Skeletal muscle cell (primary cell): ENCODE measurements around the gene RAX.
"Not testable (repeated sequence)": the region's sequence is repeated elsewhere in the genome, so short reads cannot be mapped to it uniquely, and the experiment has no call there.

ENCODE experiments used
- DNase-seq: peaks from one replicate; pipeline ENCODE4 v3.0.0-alpha.2; 2010; ENCODE audit warnings: low read depth
- H3K4me3 ChIP-seq: 2 replicates; pipeline ENCODE4 v1.5.1; 2011; ENCODE audit warnings: low read depth, mild to moderate bottlenecking, control low read depth, low read length, moderate library complexity

Gene RAX

DNA sequence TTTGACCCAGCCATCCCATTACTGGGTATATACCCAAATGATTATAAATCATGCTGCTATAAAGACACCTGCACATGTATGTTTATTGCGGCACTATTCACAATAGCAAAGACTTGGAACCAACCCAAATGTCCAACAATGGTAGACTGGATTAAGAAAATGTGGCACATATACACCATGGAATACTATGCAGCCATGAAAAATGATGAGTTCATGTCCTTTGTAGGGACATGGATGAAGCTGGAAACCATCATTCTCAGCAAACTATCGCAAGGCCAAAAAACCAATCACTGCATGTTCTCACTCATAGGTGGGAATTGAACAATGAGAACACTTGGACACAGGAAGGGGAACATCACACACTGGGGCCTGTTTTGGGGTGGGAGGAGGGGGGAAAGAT lies 11.0 kb downstream of the RAX start:
- DNase-seq, H3K4me3 ChIP-seq: not testable (repeated sequence)

DNA sequence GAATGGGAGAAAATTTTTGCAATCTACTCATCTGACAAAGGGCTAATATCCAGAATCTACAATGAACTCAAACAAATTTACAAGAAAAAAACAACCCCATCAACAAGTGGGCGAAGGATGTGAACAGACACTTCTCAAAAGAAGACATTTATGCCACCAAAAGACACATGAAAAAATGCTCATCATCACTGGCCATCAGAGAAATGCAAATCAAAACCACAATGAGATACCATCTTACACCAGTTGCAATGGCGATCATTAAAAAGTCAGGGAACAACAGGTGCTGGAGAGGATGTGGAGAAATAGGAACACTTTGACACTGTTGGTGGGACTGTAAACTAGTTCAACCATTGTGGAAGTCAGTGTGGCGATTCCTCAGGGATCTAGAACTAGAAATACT lies 11.4 kb downstream of the RAX start:
- not testable (repeated sequence) for H3K4me3 ChIP-seq, DNase-seq

GRCh38 chr18:59255491-59255890 lies 17.8 kb downstream of the RAX start:
- not testable (repeated sequence) for H3K4me3 ChIP-seq, DNase-seq

GRCh38 chr18:59249199-59249774 lies 24.0 kb downstream of the RAX start:
- H3K4me3 ChIP-seq = no peak overlapping the region
- peak; percentile 49 for DNase-seq

GRCh38 chr18:59246796-59247195 lies 26.5 kb downstream of the RAX start:
- no peak overlapping the region for H3K4me3 ChIP-seq
- no peak for DNase-seq

- H3K4me3 ChIP-seq = no peak overlapping the region
- DNase-seq = no peak
Measured at GRCh38 chr18:59242906-59243305, 30.3 kb downstream of the RAX start.

GRCh38 chr18:59239642-59240041 lies 33.6 kb downstream of the RAX start:
- DNase-seq = no peak
- no peak overlapping the region for H3K4me3 ChIP-seq

- no peak for DNase-seq
- no peak overlapping the region for H3K4me3 ChIP-seq
Measured at GRCh38 chr18:59238385-59238784, 34.9 kb downstream of the RAX start.

GRCh38 chr18:59233017-59233410 lies 40.2 kb downstream of the RAX start:
- no peak overlapping the region for H3K4me3 ChIP-seq
- DNase-seq = no peak

DNA sequence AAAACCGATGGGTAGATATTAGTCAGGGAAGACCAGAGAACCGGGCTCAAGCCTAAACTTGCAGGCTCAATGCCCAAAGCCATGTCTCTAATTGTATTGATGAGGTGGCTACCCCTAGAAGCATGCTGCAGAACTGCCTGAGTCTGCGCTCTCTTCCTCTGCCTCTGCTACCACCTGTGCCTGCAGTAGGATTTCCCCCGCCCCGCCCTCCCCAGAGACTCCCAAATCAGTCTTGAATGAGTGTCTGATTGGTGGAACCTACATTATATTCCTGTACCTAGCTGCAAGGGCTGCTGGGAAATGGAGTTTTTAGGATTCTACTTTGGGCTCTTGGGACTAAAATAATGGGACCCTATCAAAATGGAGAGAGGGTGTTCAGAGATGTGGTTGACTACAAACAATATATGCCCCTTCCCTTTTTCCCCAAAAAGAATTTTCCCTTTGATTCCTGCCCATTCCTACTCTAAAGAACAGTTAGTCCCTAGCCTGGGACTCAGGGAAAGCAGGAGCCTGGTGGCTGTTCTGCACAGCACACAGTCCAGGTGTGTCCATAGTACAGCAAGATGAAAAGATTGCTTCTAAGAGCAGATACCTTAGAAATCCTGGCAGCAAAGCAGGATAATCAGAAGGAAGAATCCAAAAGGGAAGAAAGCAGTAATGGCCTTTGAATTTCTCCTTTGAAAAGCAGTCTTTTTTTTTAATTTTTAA lies 40.8 kb downstream of the RAX start:
- no peak overlapping the region for H3K4me3 ChIP-seq
- DNase-seq = no peak

DNA sequence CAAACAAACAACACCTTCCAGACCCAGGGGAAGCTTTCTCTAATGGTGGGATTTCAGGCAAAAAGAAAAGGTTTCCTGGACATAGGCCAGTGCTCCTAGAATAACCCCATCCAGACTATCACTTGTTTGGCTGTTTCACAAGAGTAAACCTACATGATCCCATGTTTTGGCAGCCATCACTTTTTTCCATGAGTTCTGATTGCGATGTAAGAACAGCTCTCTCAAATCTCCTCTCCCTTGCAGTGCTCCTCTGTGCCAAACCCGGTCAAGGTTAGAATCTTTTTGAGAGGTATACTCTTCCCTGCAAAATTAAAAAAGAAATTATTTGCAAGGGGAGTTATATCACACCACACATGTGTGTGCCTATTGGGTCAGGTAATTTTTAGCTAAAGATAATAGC lies 41.4 kb downstream of the RAX start:
- H3K4me3 ChIP-seq = no peak overlapping the region

DNA sequence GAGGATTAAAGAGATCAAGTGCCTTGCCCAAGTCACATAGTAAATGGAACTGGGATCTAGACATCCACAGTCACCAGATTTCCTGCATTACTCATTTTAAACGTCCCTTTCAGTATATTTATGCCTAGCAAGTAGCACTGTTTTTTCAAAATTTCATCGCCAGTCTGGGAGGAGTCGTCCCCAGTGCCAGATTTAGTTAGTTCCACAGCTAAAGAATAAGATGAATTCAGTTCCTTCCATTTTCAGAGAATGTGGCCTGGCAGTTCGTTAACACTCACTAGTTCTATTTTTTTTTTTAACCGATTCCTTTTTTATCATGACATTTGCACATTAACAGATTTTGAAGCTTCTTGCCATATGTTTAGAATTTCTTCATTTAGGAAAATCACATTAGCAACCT lies 42.1 kb downstream of the RAX start:
- H3K4me3 ChIP-seq = no peak overlapping the region
- DNase-seq = no peak

More for the DNA sequence above, 41.4 kb downstream of the RAX start:
- no peak for DNase-seq

DNA sequence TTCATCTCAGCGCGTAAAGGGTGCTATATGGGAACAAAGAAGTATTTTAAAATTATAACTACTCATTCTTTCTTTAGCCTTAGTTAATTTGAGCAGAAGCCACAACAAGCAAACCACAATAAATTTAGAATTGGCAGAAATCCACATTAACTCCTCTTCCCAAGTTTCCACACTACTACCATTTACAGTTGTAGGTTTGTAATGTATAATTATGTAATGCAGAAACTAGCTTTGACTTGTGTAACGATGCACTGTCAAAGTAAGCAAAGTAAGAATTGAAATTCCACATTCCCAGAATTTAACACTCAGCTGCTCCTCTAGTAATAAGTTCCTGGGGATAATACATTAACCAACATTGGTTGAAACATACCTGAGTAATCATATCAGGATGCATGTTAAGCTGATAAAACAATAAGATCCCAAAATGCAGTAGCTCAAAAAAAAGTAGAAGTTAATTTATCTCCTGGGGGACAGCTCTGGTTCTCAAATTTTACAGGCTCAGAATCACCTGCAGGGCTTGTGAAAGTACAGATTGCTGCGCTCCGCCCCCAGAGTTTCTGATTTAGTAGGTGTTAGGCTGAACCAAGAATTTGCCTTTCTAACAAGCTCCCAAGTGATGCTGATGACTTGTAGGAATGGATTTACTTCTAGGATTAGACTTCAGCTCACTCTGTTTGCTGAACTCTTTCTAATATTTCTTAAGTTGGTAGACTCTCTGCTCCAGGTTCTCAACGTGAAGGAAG lies 43.4 kb downstream of the RAX start:
- H3K4me3 ChIP-seq = no peak overlapping the region
- no peak for DNase-seq

GRCh38 chr18:59229191-59229590 lies 44.1 kb downstream of the RAX start:
- no peak overlapping the region for H3K4me3 ChIP-seq
- no peak for DNase-seq

- H3K4me3 ChIP-seq = no peak overlapping the region
- DNase-seq = no peak
Measured at GRCh38 chr18:59228351-59228750, 44.9 kb downstream of the RAX start.

- no peak for DNase-seq
- H3K4me3 ChIP-seq = no peak overlapping the region
Measured at GRCh38 chr18:59222341-59222740, 50.9 kb downstream of the RAX start.

DNA sequence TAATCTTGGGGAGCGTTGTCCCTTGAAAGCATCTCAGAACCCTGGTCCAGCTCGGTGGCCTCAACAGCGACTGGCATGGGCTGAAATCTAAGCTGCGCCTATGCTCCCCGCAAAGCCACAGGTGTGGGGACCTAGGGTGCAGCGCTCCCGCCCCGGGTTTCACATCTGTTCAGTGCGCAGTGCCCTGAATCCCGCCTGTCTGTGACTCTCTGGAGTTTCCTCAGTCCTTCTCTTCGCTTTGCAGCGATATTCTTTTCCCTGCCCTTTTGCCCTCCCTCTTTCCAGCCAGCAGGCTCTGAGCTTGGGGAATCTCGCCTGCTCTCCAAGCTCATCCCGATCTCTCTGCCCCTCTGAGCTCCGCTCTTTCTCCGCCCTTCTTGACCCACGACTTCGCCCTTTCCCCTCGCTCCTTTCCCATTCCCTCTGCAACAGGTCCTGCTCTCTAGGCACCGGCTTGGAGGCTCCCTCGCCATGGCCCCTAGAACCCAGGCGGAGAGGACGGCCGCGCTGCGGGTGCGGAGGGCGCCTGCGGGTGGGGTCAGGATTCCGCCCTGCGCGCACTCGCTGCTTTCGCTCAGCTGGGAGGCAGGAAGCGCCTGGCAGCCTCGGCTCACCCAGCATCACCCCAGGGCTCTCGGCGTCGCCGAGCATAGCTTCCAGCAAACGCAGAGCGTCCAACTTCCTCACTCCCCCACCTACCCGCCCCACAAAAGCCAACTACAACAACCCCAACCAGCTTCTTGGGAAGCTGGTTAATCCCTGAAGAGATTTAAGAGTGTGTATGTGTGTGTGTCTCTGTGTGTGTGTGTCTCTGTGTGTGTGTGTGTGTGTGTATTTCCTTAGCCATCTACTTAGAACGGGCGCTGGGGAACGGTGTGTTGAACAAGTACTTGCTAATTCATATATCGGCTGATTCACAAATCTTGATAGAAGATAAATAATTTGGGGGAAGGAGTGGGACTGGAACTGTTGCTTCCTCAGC lies 52.2 kb downstream of the RAX start:
- H3K4me3 ChIP-seq = peak overlapping the region; percentile 21
- no peak for DNase-seq

GRCh38 chr18:59220164-59220783 lies 53.0 kb downstream of the RAX start:
- DNase-seq = no peak
- no peak overlapping the region for H3K4me3 ChIP-seq

DNA sequence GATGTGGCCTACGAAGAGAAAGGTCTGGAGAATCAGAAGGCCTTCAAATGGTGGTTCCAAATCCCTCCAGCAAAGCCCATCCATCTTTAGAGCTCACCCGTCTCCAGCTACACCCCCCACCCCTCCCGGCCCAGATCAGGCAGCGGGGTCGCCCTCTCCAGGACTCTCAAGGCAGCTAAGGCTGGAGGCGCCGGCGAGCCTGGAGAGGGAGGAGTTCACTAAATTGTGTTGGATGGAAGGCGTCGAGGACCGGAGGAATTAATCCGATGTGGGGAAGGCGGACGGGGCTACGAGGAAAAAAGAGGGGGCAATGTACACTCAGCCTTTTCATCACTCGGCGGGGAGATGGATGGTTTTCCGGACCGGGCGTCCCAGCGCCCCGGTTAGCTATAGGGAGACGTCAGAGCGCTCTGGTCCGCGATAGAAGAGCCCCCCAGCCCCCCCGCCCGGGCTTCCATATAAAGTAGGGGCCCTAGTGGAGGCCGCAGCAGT lies 53.5 kb downstream of the RAX start, which contains the start of gene GRP:
Gene GRP, plus strand, starts transcription at position 487 of the 492 bp plus-strand sequence. CDS start 108 bp downstream, outside the sequence.
- H3K4me3 ChIP-seq = peak within 1 kb of the TSS; percentile 21
- no peak for DNase-seq
